ENCODE data around the gene HLA-G.
A peak's percentile ranks its signal among the peaks of the same experiment; 100 is the strongest.
"Not testable (repeated sequence)": the region's sequence is repeated elsewhere in the genome, so short reads cannot be mapped to it uniquely, and the experiment has no call there.

HLA-G gene

DNA sequence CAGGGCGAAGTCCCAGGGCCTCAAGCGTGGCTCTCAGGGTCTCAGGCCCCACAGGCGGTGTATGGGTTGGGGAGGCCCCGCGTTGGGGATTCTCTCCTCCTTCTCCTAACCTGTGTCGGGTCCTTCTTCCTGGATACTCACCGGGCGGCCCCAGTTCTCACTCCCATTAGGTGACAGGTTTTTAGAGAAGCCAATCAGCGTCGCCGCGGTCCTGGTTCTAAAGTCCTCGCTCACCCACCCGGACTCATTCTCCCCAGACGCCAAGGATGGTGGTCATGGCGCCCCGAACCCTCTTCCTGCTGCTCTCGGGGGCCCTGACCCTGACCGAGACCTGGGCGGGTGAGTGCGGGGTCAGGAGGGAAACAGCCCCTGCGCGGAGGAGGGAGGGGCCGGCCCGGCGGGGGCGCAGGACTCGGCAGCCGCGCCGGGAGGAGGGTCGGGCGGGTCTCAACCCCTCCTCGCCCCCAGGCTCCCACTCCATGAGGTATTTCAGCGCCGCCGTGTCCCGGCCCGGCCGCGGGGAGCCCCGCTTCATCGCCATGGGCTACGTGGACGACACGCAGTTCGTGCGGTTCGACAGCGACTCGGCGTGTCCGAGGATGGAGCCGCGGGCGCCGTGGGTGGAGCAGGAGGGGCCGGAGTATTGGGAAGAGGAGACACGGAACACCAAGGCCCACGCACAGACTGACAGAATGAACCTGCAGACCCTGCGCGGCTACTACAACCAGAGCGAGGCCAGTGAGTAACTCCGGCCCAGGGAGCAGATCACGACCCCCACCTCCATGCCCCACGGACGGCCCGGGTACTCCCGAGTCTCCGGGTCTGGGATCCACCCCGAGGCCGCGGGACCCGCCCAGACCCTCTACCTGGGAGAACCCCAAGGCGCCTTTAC is at the start of gene HLA-G:
Gene HLA-G (plus strand): TSS at position 247 of the 892 bp plus-strand sequence. CDS start 20 bp downstream, at position 267.
- DNase-seq, result no peak

GRCh38 chr6:29780019-29780698 is 47.5 kb upstream of the HLA-G start:
- DNase-seq, result not testable (repeated sequence)

DNA sequence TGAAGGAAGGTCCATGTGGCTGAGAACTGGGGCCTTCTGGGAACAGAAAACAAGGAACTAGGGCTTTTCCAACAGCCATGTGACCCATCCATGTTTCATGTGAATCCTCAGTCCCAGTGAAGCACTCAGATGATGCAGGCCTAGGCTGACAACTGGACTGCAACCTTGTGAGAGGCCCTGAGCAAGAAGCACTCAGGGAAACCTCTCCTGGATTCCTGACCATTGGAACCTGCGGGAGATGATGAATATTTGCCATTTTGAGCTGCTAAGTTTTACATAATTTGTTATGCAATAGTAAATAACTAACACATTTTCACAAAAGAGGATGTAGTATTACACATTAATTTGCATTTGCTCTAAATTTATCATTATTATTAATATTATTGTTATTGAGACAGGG is 38.4 kb upstream of the HLA-G start:
- DNase-seq, result no peak

- DNase-seq, result no peak
Measured at GRCh38 chr6:29790626-29791025, 37.0 kb upstream of the HLA-G start.

- DNase-seq, result no peak
Measured at GRCh38 chr6:29791162-29791561, 36.5 kb upstream of the HLA-G start.

GRCh38 chr6:29791786-29792122 is 35.9 kb upstream of the HLA-G start:
- DNase-seq, result no peak

- peak; percentile 79 for DNase-seq
Measured at GRCh38 chr6:29792123-29793035, 35.2 kb upstream of the HLA-G start.

DNA sequence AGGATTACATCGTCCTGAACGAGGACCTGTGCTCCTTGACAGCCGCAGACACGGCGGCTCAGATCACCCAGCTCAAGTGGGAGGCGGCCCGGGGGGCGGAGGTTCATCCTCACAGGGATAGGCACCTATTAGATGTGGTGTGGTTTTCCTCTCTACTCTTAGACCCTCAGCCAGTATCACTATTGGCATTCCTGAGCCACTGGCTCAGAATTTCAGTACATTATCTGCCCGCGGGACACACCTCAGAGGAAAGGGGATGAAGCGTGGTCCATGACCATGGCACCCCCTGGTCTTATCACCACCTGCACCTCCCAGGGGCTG is 34.6 kb upstream of the HLA-G start:
- DNase-seq, result no peak

DNA sequence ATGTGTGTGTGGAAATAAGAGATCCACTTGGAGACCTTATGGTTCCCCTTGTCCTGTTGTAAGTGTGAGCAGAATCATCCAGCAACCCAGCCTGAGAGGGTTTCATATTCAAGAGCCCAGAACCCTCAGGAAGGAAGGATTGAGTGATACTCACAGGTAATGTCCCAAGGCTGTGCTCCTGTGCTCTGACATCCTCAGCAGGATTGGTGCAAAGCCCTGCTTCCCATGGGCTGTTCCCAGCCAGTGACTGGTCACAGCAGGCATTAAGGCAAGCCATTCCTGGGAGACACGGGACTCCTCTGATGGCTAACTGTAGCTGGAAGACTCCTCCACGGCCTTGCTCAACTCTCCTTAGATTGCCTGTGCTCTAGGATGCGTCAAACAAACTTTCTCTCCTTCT is 33.8 kb upstream of the HLA-G start:
- DNase-seq, result no peak

DNA sequence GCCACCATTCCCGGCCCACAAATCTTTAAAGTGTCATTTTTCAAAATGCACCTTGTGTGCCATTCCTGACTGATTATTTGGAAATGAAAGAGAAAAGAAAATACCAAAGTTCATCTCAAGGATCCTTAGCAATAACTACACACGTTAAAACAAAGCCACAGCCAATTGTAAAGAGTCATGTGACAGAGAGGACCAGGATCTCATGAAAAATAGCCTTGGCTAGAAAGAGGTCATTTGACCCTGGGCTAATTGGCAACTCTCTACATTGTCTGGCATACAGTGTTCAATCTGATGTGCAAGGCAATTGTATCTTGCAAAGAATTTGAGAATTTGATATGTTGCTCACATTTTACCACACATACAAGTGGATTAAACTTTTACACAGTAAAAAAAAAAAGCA is 31.6 kb upstream of the HLA-G start:
- DNase-seq, result no peak

- DNase-seq, result no peak
Measured at GRCh38 chr6:29797135-29797534, 30.5 kb upstream of the HLA-G start.

DNA sequence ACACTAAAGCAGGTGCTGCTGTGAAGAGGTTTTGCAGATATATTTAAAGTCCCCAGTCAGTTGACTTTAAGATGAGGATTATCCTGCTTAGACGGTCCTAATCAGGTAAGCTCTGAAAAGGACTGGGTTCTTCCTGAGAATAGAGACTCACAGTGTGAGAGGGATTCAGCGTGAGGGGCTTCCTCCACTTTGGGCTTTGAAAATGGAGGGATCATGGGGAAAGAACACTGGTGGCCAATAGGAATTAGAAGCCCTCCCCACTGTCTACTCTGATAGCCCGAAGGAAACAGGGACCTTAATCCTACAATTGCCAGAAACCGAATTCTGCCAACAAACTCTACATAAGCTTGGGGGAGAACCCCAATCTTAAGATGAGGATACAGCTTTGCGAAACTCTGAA is 29.7 kb upstream of the HLA-G start:
- no peak for DNase-seq

DNA sequence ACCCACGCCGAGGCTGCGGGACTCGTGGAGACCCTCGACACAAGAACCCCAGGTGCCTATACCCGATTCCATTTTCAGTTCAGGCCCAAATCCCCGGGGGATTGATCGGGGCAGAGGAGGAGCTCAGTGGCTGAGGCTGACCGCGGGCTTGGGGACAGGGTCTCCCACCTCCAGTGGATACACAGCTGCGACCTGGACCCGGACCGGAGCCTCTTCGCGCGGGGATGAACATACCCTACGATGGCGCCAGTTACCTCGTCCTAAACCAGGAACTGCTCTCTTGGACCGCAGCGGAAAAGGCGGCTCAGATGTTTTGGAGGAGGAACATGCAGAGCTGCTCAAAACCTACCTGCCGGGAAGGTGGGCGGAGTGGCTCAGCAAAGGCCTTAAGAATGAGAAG is 27.4 kb upstream of the HLA-G start:
- DNase-seq, result no peak

- DNase-seq, result no peak
Measured at GRCh38 chr6:29806387-29806786, 21.2 kb upstream of the HLA-G start.

DNA sequence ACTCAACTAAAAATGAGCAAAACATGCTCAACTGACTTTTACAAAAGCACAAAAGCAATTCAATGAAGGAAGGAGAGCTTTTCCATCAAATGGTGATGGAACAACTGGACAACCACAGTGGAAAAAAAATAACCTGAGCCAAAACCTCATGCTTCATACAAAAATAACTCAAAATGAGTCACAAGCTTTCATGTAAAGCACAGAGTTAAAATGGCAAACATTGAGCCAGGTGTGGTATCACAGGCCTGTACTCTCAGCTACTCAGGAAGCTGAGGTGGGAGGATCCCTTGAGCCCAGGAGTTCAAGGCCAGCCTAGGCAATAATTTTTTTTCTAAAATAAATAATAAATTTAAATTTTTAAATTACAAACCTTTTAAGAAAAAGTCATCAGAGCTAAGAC is 18.4 kb upstream of the HLA-G start:
- DNase-seq, result no peak

GRCh38 chr6:29810371-29810770 is 17.3 kb upstream of the HLA-G start:
- no peak for DNase-seq

- no peak for DNase-seq
Measured at GRCh38 chr6:29811377-29811776, 16.2 kb upstream of the HLA-G start.

DNA sequence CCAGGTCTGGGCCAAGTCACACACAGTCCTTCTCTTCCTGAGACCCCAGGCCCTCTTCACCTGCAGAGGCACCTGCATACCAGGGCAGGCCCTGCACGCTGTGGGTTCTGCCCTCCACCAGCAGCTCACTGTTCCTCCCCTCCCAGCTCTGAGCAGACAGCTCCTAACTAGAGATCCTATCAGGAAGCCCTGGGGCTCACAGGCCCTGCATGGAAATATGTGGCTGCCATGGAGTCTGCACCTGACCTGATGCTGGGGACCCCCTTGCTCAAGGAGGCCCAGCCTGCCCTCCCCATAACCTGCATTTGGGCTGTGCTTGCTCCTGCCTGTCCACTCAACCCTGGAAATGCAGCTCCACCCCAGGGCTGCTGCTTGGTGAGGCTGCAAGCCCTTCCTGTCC is 14.6 kb upstream of the HLA-G start:
- DNase-seq, result no peak

DNA sequence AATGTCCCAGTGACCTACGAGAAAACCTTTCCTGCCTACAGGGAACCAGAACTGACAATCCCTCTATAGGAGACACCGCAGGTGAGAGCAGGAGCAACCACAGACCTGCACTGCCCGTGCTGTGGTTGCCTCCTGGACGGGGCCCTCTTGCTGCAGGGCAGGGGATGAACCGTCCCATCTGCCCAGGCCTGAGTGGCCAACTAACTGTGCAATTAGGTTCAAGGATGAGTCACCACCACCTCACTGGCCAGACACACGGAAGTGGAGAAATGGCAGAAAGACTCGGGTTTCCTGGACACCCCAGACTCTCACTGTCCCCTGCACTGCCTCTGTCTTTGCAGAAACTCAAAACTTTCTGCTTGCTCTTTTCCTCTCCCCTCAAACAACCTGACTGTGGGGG is 13.8 kb upstream of the HLA-G start:
- no peak for DNase-seq

- no peak for DNase-seq
Measured at GRCh38 chr6:29814379-29815117, 13.1 kb upstream of the HLA-G start.

DNA sequence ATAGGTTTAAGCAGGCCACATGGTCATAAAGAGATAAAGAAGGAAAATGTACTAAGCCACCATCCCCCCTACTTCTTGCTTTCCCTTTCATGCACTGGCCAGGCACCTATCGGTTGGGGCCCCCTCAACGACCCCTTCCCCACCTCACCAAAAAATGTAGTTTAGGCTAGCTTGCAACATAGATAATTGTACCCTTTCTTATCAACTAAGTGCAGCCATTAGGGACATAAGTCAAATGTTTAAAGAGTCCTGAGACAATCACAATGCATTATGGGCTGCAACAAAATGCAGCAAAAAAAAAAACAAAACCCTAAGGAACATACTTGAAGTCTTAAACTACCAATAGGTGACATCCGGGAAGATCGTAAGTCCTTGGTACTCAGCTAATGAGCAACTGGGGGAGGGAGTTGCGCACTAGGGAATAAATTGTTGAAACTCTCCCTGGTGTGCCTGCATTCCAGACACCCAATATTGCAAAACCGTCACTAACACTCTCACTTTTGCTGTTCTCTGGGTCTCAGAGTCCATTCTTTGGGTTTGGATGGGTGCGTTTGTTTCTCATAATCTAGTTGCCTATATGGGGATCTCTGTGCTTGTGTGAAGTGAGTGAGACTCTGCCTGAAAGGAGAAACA is 12.4 kb upstream of the HLA-G start:
- no peak for DNase-seq

GRCh38 chr6:29816030-29816429 is 11.6 kb upstream of the HLA-G start:
- DNase-seq, result no peak
